HG03571 (cell line): ENCODE results near the gene ST3GAL5.
A peak's percentile ranks its signal among the peaks of the same experiment; 100 is the strongest.

Source experiments
- ATAC-seq: cut with Tn5 transposase; IDR thresholded peaks from one replicate; pipeline ENCODE4 v1.9.1; 2021; ENCODE audit not compliant: unreplicated experiment

The ST3GAL5 gene

GRCh38 chr2:85867556-85868292 lies 21.1 kb downstream of the ST3GAL5 start:
- ATAC-seq = no peak

GRCh38 chr2:85867121-85867520 lies 21.7 kb downstream of the ST3GAL5 start:
- ATAC-seq = no peak

GRCh38 chr2:85866165-85866659 lies 22.6 kb downstream of the ST3GAL5 start:
- ATAC-seq = no peak

GRCh38 chr2:85865539-85866164 lies 23.1 kb downstream of the ST3GAL5 start:
- ATAC-seq = peak; percentile 72

GRCh38 chr2:85864654-85865053 lies 24.1 kb downstream of the ST3GAL5 start:
- no peak for ATAC-seq

- ATAC-seq = no peak
These were observed 26.4 kb downstream of the ST3GAL5 start for GRCh38 chr2:85862426-85862825.

- ATAC-seq = no peak
These were observed 27.1 kb downstream of the ST3GAL5 start for GRCh38 chr2:85861650-85862049.

- peak; percentile 45 for ATAC-seq
These were observed 27.6 kb downstream of the ST3GAL5 start for GRCh38 chr2:85861180-85861579.

- ATAC-seq = no peak
These were observed 29.9 kb downstream of the ST3GAL5 start for GRCh38 chr2:85858841-85859240.

GRCh38 chr2:85854897-85855296 lies 33.9 kb downstream of the ST3GAL5 start:
- no peak for ATAC-seq

GRCh38 chr2:85854166-85854509 lies 34.7 kb downstream of the ST3GAL5 start:
- ATAC-seq = peak; percentile 26

GRCh38 chr2:85853499-85854165 lies 35.2 kb downstream of the ST3GAL5 start:
- ATAC-seq = peak; percentile 60

GRCh38 chr2:85852937-85853498 lies 35.8 kb downstream of the ST3GAL5 start:
- peak; percentile 53 for ATAC-seq

- ATAC-seq = no peak
These were observed 36.5 kb downstream of the ST3GAL5 start for GRCh38 chr2:85852152-85852840.

- no peak for ATAC-seq
These were observed 37.3 kb downstream of the ST3GAL5 start for GRCh38 chr2:85851253-85852151.

- ATAC-seq = no peak
These were observed 38.3 kb downstream of the ST3GAL5 start for GRCh38 chr2:85850451-85850850.

GRCh38 chr2:85847051-85847588 lies 41.7 kb downstream of the ST3GAL5 start:
- ATAC-seq = no peak

- no peak for ATAC-seq
These were observed 42.4 kb downstream of the ST3GAL5 start for GRCh38 chr2:85846411-85846810.

- no peak for ATAC-seq
These were observed 44.3 kb downstream of the ST3GAL5 start for GRCh38 chr2:85844486-85844885.

- no peak for ATAC-seq
These were observed 45.2 kb downstream of the ST3GAL5 start for GRCh38 chr2:85843543-85843942.
